Measurements from ENCODE around the gene LZTS2.

DNA sequence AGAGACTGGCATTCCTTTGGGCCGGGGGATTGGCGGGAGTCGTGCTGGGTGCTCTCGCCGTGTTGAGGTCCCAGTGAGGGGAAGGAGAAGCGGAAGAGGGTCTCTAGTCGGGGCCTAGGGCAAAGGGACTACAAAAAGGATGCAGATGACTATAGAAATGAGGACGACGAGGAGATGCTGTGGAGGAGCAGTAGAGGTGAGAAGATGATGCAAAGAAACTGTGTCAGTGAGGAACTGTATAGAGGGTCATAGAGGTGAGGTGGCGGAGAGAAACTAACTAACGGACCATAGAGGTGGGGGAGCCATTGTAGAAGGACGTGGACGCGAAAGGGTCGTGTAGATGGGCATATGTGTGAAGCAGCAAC lies 11.9 kb upstream of the LZTS2 start:
- TF ChIP-seq RCOR1 (IDR thresholded peaks at IDR 0.05; ENCODE audit: low read depth, low read length) (no peak), TP53 (CRISPR knock-in tag; IDR thresholded peaks at IDR 0.05) (no peak), ESRRA (IDR thresholded peaks at IDR 0.05; ENCODE audit: borderline replicate concordance, low read length) (no peak), ZNF302 (CRISPR knock-in tag; IDR thresholded peaks at IDR 0.05) (no peak), ZFP36 (IDR thresholded peaks at IDR 0.05; ENCODE audit: borderline replicate concordance, partially characterized antibody) (no peak), CHD4 (IDR thresholded peaks at IDR 0.05; ENCODE audit: borderline replicate concordance) (no peak), EP300 (IDR thresholded peaks at IDR 0.05) (no peak)
- TF ChIP-seq, protein P1, sequence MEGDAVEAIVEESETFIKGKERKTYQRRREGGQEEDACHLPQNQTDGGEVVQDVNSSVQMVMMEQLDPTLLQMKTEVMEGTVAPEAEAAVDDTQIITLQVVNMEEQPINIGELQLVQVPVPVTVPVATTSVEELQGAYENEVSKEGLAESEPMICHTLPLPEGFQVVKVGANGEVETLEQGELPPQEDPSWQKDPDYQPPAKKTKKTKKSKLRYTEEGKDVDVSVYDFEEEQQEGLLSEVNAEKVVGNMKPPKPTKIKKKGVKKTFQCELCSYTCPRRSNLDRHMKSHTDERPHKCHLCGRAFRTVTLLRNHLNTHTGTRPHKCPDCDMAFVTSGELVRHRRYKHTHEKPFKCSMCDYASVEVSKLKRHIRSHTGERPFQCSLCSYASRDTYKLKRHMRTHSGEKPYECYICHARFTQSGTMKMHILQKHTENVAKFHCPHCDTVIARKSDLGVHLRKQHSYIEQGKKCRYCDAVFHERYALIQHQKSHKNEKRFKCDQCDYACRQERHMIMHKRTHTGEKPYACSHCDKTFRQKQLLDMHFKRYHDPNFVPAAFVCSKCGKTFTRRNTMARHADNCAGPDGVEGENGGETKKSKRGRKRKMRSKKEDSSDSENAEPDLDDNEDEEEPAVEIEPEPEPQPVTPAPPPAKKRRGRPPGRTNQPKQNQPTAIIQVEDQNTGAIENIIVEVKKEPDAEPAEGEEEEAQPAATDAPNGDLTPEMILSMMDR (IDR thresholded peaks at IDR 0.05) = no peak
- TF ChIP-seq, protein P2, sequence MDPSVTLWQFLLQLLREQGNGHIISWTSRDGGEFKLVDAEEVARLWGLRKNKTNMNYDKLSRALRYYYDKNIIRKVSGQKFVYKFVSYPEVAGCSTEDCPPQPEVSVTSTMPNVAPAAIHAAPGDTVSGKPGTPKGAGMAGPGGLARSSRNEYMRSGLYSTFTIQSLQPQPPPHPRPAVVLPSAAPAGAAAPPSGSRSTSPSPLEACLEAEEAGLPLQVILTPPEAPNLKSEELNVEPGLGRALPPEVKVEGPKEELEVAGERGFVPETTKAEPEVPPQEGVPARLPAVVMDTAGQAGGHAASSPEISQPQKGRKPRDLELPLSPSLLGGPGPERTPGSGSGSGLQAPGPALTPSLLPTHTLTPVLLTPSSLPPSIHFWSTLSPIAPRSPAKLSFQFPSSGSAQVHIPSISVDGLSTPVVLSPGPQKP (IDR thresholded peaks at IDR 0.05; ENCODE audit: low read depth, low read length) = no peak
- TF ChIP-seq, protein P3, sequence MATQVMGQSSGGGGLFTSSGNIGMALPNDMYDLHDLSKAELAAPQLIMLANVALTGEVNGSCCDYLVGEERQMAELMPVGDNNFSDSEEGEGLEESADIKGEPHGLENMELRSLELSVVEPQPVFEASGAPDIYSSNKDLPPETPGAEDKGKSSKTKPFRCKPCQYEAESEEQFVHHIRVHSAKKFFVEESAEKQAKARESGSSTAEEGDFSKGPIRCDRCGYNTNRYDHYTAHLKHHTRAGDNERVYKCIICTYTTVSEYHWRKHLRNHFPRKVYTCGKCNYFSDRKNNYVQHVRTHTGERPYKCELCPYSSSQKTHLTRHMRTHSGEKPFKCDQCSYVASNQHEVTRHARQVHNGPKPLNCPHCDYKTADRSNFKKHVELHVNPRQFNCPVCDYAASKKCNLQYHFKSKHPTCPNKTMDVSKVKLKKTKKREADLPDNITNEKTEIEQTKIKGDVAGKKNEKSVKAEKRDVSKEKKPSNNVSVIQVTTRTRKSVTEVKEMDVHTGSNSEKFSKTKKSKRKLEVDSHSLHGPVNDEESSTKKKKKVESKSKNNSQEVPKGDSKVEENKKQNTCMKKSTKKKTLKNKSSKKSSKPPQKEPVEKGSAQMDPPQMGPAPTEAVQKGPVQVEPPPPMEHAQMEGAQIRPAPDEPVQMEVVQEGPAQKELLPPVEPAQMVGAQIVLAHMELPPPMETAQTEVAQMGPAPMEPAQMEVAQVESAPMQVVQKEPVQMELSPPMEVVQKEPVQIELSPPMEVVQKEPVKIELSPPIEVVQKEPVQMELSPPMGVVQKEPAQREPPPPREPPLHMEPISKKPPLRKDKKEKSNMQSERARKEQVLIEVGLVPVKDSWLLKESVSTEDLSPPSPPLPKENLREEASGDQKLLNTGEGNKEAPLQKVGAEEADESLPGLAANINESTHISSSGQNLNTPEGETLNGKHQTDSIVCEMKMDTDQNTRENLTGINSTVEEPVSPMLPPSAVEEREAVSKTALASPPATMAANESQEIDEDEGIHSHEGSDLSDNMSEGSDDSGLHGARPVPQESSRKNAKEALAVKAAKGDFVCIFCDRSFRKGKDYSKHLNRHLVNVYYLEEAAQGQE (IDR thresholded peaks at IDR 0.05) = no peak

Data from A549 (cell line).